A172 (cell line): Measurements from ENCODE around the gene ZNRF2. TPM values are rescaled to one million over a fixed set of nuclear protein-coding genes. Genes with fewer than 3 reads are reported as not detected.
"Not testable (repeated sequence)": the region's sequence is repeated elsewhere in the genome, so short reads cannot be mapped to it uniquely, and the experiment has no call there.

ENCODE experiments used
- DNase-seq: peaks from one replicate; pipeline ENCODE4 v3.0.0-alpha.2; 2015; ENCODE audit warnings: low spot score
- total RNA-seq: library from RNA; depleted of rRNA; stranded (reverse); fragments of >200 nt; shearing (Covaris generic); gene quantifications from 2 replicates; pipeline ENCODE4 v1.2.3, GENCODE V29; 2014

The ZNRF2 gene
- total RNA-seq, 1 experiment from 2014 or later: 15.0 TPM

GRCh38 chr7:30260246-30260768, 24.1 kb upstream of the ZNRF2 start:
- no peak for DNase-seq

GRCh38 chr7:30263090-30263710, 21.2 kb upstream of the ZNRF2 start:
- no peak for DNase-seq

- no peak for DNase-seq
Observed at GRCh38 chr7:30264052-30264451, 20.3 kb upstream of the ZNRF2 start.

GRCh38 chr7:30265189-30265588, 19.2 kb upstream of the ZNRF2 start:
- not testable (repeated sequence) for DNase-seq

- no peak for DNase-seq
Observed at GRCh38 chr7:30266686-30267085, 17.7 kb upstream of the ZNRF2 start.

- no peak for DNase-seq
Observed at GRCh38 chr7:30268586-30268985, 15.8 kb upstream of the ZNRF2 start.

GRCh38 chr7:30269490-30269889, 14.9 kb upstream of the ZNRF2 start:
- no peak for DNase-seq

GRCh38 chr7:30270921-30271320, 13.5 kb upstream of the ZNRF2 start:
- DNase-seq: no peak

- DNase-seq: no peak
Observed at GRCh38 chr7:30272126-30272525, 12.3 kb upstream of the ZNRF2 start.

GRCh38 chr7:30273552-30273951, 10.8 kb upstream of the ZNRF2 start:
- DNase-seq: no peak

GRCh38 chr7:30274641-30275040, 9.8 kb upstream of the ZNRF2 start:
- DNase-seq: no peak

GRCh38 chr7:30276203-30276900, 8.0 kb upstream of the ZNRF2 start:
- DNase-seq: peak; percentile 51

GRCh38 chr7:30278376-30278775, 6.0 kb upstream of the ZNRF2 start:
- no peak for DNase-seq

GRCh38 chr7:30278849-30279652, 5.3 kb upstream of the ZNRF2 start:
- DNase-seq: no peak

GRCh38 chr7:30279653-30279904, 4.8 kb upstream of the ZNRF2 start:
- DNase-seq: no peak

GRCh38 chr7:30280631-30281030, 3.8 kb upstream of the ZNRF2 start:
- DNase-seq: no peak

- no peak for DNase-seq
Observed at GRCh38 chr7:30281263-30281662, 3.1 kb upstream of the ZNRF2 start.

GRCh38 chr7:30281791-30282190, 2.6 kb upstream of the ZNRF2 start:
- no peak for DNase-seq

- no peak for DNase-seq
Observed at GRCh38 chr7:30282735-30283134, 1.7 kb upstream of the ZNRF2 start.

GRCh38 chr7:30285067-30285535, 704 bp downstream of the ZNRF2 start:
- DNase-seq: no peak

GRCh38 chr7:30285536-30286284, 1.3 kb downstream of the ZNRF2 start:
- DNase-seq: peak; percentile 66

GRCh38 chr7:30286749-30287148, 2.4 kb downstream of the ZNRF2 start:
- DNase-seq: no peak
